C4-2B (cell line): ENCODE measurements around the gene SEC14L2.

ENCODE experiments used
- ZFX ChIP-seq: fragments of 450-650 bp; IDR thresholded peaks from 2 replicates; pipeline ENCODE4 v1.6.1; 2017
- TF ChIP-seq, protein P1 (sequence below): fragments of 450-650 bp; conservative IDR thresholded peaks from 2 replicates; pipeline ENCODE4 v1.5.1; 2017; ENCODE audit warnings: mild to moderate bottlenecking

DNA sequence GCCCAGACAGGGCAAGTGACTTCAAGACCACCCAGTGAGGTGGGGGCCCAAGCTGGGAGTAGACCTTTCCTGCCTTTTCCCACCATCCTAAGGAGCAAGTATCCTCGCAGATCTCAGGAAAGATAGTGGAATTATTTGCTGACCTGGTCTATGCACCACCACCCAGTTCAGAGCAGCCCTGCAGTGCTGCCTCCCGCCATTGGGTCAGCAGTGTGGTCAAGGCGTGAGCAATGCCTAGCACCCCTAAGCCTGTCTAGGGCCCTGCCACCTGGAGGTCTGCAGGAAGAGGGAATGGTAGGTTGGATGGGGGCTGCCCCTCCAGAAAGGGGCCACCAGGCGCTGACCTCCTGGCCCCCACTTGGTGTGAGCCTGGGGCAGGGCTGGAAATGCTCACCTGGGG, 35.3 kb downstream of the SEC14L2 start:
- no peak for TF ChIP-seq ZFX
- TF ChIP-seq, protein P1, sequence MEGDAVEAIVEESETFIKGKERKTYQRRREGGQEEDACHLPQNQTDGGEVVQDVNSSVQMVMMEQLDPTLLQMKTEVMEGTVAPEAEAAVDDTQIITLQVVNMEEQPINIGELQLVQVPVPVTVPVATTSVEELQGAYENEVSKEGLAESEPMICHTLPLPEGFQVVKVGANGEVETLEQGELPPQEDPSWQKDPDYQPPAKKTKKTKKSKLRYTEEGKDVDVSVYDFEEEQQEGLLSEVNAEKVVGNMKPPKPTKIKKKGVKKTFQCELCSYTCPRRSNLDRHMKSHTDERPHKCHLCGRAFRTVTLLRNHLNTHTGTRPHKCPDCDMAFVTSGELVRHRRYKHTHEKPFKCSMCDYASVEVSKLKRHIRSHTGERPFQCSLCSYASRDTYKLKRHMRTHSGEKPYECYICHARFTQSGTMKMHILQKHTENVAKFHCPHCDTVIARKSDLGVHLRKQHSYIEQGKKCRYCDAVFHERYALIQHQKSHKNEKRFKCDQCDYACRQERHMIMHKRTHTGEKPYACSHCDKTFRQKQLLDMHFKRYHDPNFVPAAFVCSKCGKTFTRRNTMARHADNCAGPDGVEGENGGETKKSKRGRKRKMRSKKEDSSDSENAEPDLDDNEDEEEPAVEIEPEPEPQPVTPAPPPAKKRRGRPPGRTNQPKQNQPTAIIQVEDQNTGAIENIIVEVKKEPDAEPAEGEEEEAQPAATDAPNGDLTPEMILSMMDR: no peak
